Hepatocyte (in vitro differentiated cells): Measurements from ENCODE around the gene ZNF41. TPM values are rescaled to one million over a fixed set of nuclear protein-coding genes. Genes with fewer than 3 reads are reported as not detected.

Experiments used
- DNase-seq: peaks from one replicate; pipeline ENCODE4 v3.0.0-alpha.2; 2016; ENCODE audit warnings: low spot score
- H2AFZ ChIP-seq: fragments of 200-600 bp; sonication (generic); 2 replicates; pipeline ENCODE4 v1.6.0; 2016; ENCODE audit warnings: antibody characterized with exemption, mild to moderate bottlenecking
- H3K27ac ChIP-seq: fragments of 200-600 bp; sonication (generic); 2 replicates; pipeline ENCODE4 v1.5.1; 2016; ENCODE audit warnings: mild to moderate bottlenecking
- H3K27me3 ChIP-seq: fragments of 200-600 bp; sonication (generic); 2 replicates; pipeline ENCODE4 v1.6.1; 2016
- H3K36me3 ChIP-seq: fragments of 200-600 bp; sonication (generic); replicated peaks from 2 replicates; pipeline ENCODE4 v1.5.1; 2016; ENCODE audit warnings: low read depth; ENCODE audit not compliant: insufficient read depth
- H3K4me1 ChIP-seq: fragments of 200-600 bp; sonication (generic); 2 replicates; pipeline ENCODE4 v1.5.1; 2016; ENCODE audit warnings: mild to moderate bottlenecking, moderate library complexity; ENCODE audit not compliant: insufficient read depth
- H3K4me2 ChIP-seq: fragments of 200-600 bp; sonication (generic); 2 replicates; pipeline ENCODE4 v1.6.0; 2016
- H3K4me3 ChIP-seq: fragments of 200-600 bp; sonication (generic); 2 replicates; pipeline ENCODE4 v1.5.1; 2016; ENCODE audit warnings: mild to moderate bottlenecking
- H3K79me2 ChIP-seq: fragments of 200-600 bp; sonication (generic); 2 replicates; pipeline ENCODE4 v1.6.0; 2017; ENCODE audit warnings: mild to moderate bottlenecking
- H3K9me2 ChIP-seq: fragments of 200-600 bp; sonication (generic); replicated peaks from 2 replicates; pipeline ENCODE4 v1.6.0; 2017; ENCODE audit warnings: mild to moderate bottlenecking; ENCODE audit not compliant: insufficient read depth
- H3K9me3 ChIP-seq: fragments of 200-600 bp; sonication (generic); 2 replicates; pipeline ENCODE4 v1.5.1; 2016; ENCODE audit warnings: low read depth, mild to moderate bottlenecking
- H4K20me1 ChIP-seq: fragments of 200-600 bp; sonication (generic); 2 replicates; pipeline ENCODE4 v1.6.0; 2016; ENCODE audit warnings: mild to moderate bottlenecking; ENCODE audit not compliant: insufficient read depth, poor library complexity, severe bottlenecking
- EZH2 ChIP-seq: fragments of 200-600 bp; sonication (generic); IDR thresholded peaks from 2 replicates; pipeline ENCODE4 v1.6.1; 2016; ENCODE audit warnings: antibody characterized with exemption, mild to moderate bottlenecking, borderline replicate concordance
- EZH2phosphoT487 ChIP-seq: fragments of 200-600 bp; sonication (generic); IDR thresholded peaks from one replicate; pipeline ENCODE4 v1.6.1; 2018; ENCODE audit warnings: antibody characterized with exemption, mild to moderate bottlenecking, low read depth, moderate library complexity; ENCODE audit not compliant: unreplicated experiment, severe bottlenecking
- WGBS: methylation state at CpG from one replicate; pipeline ENCODE4 v1.1.6; 2016; ENCODE audit warnings: low lambda C conversion rate; ENCODE audit errors: missing lambda C conversion rate; 5-methylcytosine and 5-hydroxymethylcytosine counted together
- polyA plus RNA-seq: library from polyadenylated mRNA; unstranded; fragments of >200 nt; fragmentation: Nextera tagmentation; extraction: Ambion mirVana; gene quantifications from 2 replicates; pipeline ENCODE4 v1.2.1, GENCODE V29; 2016
- total RNA-seq: library from RNA; depleted of rRNA; stranded (reverse); fragments of >200 nt; gene quantifications from 2 replicates; pipeline ENCODE4 v1.2.3, GENCODE V29; 2014
- TF ChIP-seq, protein P1 (sequence below): fragments of 200-600 bp; sonication (generic); IDR thresholded peaks from 2 replicates; pipeline ENCODE4 v1.5.1; 2016; ENCODE audit warnings: antibody characterized with exemption, mild to moderate bottlenecking; ENCODE audit not compliant: poor library complexity

The ZNF41 gene
- total and polyA plus RNA-seq, 2 experiments from 2014 or later, result 2.2 to 4.3 TPM

DNA sequence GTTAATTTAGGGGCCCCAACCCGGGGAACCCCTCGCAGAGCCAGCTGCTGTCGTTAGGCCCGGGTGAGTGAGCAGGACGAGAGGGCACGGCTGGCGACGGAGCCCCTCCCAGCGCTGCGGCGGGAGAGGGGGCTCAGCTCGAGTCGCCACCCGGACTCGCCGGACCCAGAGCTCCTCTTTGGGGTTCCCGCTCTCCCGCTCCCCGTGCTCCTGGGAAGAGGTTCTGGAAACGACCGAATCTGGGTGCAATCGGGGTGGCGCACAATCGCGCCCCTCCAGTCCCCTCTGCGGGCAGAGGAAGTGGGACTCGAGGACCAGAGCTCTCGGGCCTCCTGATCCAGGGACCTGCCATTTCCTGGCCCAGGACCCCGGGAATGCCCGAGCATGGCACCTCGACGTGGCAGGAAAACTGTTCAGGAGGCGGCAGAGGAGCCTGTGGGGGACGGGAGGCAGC is 40.7 kb upstream of the ZNF41 start:
- DNase-seq, result no peak

DNA sequence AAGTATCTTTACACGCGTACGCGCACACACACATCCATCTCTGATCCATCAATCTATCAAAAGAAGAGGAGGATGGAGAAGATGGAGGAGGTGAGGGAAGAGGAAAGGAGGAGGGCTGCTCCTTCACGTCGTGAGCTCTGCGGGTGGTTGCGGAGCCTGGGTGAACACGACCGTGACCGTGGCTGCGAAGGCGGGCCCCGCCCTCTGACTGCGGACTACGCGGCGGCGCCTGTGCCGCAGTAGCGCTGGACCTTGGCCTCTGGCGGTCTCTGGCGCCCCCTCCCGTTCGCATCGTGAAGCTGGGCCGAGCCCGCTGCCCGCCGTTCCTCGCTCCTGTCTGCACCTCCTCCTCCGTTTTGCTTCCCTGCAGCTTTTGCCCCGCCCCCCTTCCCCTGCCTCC is 40.3 kb upstream of the ZNF41 start:
- no peaks in the 10 kb centered on the region for H3K9me3 ChIP-seq
- no peaks in the 10 kb centered on the region for H3K4me1 ChIP-seq
- no peak overlapping the region for H3K27ac ChIP-seq
- no peaks in the 10 kb centered on the region for H3K27me3 ChIP-seq
- WGBS, result 49% methylated on average over 21 of the region's 33 CpGs
- H4K20me1 ChIP-seq, result no peaks in the 10 kb centered on the region
- peak; percentile 83 for DNase-seq
- no peak for TF ChIP-seq EZH2
- TF ChIP-seq, protein P1, sequence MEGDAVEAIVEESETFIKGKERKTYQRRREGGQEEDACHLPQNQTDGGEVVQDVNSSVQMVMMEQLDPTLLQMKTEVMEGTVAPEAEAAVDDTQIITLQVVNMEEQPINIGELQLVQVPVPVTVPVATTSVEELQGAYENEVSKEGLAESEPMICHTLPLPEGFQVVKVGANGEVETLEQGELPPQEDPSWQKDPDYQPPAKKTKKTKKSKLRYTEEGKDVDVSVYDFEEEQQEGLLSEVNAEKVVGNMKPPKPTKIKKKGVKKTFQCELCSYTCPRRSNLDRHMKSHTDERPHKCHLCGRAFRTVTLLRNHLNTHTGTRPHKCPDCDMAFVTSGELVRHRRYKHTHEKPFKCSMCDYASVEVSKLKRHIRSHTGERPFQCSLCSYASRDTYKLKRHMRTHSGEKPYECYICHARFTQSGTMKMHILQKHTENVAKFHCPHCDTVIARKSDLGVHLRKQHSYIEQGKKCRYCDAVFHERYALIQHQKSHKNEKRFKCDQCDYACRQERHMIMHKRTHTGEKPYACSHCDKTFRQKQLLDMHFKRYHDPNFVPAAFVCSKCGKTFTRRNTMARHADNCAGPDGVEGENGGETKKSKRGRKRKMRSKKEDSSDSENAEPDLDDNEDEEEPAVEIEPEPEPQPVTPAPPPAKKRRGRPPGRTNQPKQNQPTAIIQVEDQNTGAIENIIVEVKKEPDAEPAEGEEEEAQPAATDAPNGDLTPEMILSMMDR, result peak; percentile 74
- no peak for TF ChIP-seq EZH2phosphoT487
- H3K36me3 ChIP-seq, result no peaks in the 10 kb centered on the region
- peak overlapping the region; percentile 70 for H3K4me3 ChIP-seq
- no peaks in the 10 kb centered on the region for H3K9me2 ChIP-seq
- no peaks in the 10 kb centered on the region for H3K79me2 ChIP-seq
- H2AFZ ChIP-seq, result peak overlapping the region; percentile 90
- peak overlapping the region; percentile 86 for H3K4me2 ChIP-seq

More for the DNA sequence above, 40.7 kb upstream of the ZNF41 start:
- H3K36me3 ChIP-seq, result no peaks in the 10 kb centered on the region
- TF ChIP-seq EZH2phosphoT487 (no peak), EZH2 (no peak)
- TF ChIP-seq, protein P1, result no peak
- peak overlapping the region; percentile 90 for H2AFZ ChIP-seq
- no peaks in the 10 kb centered on the region for H3K79me2 ChIP-seq
- no peak overlapping the region for H3K27ac ChIP-seq
- peak overlapping the region; percentile 86 for H3K4me2 ChIP-seq
- peak overlapping the region; percentile 70 for H3K4me3 ChIP-seq
- 48% methylated on average over 33 of the region's 34 CpGs for WGBS
- H4K20me1 ChIP-seq, result no peaks in the 10 kb centered on the region
- H3K9me3 ChIP-seq, result no peaks in the 10 kb centered on the region
- no peaks in the 10 kb centered on the region for H3K4me1 ChIP-seq
- H3K9me2 ChIP-seq, result no peaks in the 10 kb centered on the region
- H3K27me3 ChIP-seq, result no peaks in the 10 kb centered on the region

GRCh38 chrX:47518144-47518543 is 35.1 kb upstream of the ZNF41 start:
- no peak overlapping the region for H3K4me2 ChIP-seq
- H3K4me1 ChIP-seq, result no peaks in the 10 kb centered on the region
- H3K79me2 ChIP-seq, result no peaks in the 10 kb centered on the region
- H4K20me1 ChIP-seq, result no peaks in the 10 kb centered on the region
- WGBS, result 80% methylated on average over 3 of the region's 3 CpGs
- no peaks in the 10 kb centered on the region for H3K9me2 ChIP-seq
- no peaks in the 10 kb centered on the region for H3K36me3 ChIP-seq
- no peaks in the 10 kb centered on the region for H3K9me3 ChIP-seq
- no peak overlapping the region for H3K4me3 ChIP-seq
- no peak overlapping the region for H2AFZ ChIP-seq
- TF ChIP-seq EZH2, result no peak
- no peak for TF ChIP-seq EZH2phosphoT487
- TF ChIP-seq, protein P1, result no peak
- no peaks in the 10 kb centered on the region for H3K27me3 ChIP-seq
- H3K27ac ChIP-seq, result no peak overlapping the region
- DNase-seq, result no peak
